Measurements from ENCODE around the gene ACVR2A.

The ACVR2A gene

DNA sequence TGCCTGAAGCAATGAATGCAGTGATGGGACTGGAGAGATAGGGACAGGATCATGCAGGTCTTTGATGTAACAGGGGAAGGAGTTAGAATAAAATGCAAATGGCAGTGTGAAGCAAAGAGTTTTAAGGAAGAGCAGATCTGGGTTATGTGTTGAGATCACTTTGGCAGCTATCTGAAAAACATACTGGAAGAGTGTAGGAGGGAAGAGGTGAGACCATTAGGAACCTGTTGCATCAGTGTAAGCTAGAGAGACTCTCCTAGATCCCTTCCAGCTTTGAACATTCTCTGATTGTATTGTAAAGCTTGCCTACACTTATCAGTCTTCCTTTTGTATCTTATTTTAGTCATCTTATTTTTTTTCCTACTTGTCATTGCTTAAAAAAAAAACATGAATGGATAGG, 10.5 kb downstream of the ACVR2A start:
- no peak for DNase-seq (ENCODE audit: low read depth in 2 of 2)

DNA sequence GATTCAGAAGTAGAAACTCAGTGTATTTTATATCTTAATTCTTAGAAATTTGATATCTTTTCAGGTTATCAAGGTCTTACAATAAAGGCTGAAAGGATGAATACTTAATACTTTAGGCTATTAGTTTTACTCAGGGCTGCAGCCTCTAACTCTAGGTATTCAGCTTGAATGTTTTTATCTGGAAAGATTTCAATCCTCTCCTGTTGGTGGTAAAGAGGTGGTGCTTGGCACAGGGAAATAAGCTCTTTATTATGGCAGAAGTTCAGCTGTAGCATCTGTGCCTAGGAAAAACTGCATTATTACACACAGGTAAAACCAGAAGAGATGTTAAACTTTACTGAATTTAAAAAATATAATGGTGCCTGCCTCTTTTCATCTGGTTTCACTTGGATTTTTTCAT, 11.1 kb downstream of the ACVR2A start:
- DNase-seq (ENCODE audit: low read depth in 2 of 2), result no peak

DNA sequence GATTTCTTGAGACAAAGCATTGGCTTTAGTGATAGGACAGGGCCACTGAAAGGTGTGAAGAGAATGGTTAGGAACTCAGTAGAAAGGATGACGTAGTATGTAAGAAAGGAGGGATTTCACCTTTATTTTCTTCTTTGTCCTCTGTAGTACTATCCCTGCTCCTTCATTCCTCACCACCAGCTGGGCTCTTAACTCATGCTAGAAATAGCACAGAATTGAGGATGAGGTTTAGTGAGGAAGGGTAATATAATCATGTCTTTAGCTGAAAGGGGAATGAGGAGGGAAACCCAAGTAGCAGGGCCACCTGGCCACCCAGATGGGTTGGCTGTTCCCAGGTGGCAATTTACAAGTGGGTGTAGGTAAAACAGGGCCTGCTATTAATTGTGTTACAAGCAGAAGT, 15.2 kb downstream of the ACVR2A start:
- DNase-seq (ENCODE audit: low read depth in 2 of 2), result no peak

DNA sequence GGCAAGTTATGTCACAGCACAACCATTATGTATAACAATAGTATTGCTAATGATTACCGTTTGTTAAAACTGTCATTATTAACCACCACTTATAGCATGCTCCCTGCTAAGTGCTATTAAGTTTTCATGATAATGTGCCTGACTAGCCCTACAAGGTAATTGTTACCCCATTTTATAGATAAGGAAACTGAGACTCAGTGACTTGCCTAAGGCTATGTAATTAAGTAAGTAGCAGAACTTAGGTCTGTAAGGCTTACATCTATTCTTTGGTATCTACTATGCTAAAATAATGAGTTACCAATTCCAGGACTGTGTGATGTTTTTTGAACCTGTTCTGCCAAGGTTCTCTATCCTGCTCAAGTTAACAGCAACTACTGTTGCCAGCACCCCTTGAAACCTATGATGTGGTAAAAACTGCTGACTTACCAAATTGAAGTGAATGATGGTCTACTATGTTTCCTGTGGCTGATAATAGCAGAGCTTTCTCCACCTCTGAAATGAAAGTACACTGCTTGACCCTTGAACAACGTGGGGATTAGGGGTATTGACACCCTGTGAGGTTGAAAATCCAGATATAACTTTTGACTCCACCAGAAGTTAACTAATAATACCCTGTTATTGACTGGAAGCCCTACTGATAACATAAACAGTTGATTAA, 18.2 kb downstream of the ACVR2A start:
- no peak for DNase-seq (ENCODE audit: low read depth in 2 of 2)

DNA sequence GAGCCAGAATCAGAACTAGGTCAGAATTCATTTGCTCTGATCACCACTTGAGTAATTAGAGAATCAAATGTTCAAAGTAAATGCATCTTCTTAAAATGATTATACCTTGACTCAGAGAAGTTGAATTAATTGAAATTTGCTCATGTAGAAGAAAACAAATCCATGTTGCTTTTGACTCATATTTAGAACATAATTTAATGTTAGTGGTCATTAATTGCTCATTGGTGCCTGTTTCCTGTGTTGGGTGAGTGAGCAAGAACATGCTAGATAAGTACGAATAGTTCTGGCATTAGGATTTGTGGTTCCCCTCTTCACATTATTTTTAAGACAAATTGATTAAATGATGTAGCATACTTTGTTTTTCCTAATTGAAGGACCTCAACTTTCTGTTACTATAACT, 19.0 kb downstream of the ACVR2A start:
- DNase-seq (ENCODE audit: low read depth in 2 of 2), result no peak

DNA sequence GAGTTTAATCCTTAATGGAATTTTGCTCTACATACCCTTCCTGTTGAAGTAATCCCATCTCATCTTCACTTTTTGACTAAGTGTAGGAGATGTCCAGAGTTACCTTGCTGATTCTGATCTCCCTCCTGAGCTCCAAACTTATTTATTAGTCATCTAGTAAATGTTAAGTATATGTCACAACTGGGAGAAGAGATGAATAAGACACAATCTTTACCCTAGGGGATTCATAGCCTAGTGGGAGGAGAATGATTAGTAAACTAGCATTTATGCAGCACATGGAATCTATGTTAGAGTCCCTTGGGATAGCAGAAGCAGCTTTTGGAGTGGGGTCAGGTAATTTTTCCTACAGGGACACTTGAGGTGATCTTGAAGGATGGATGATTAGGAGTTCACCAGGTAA, 20.7 kb downstream of the ACVR2A start:
- DNase-seq (ENCODE audit: low read depth in 2 of 2), result no peak

DNA sequence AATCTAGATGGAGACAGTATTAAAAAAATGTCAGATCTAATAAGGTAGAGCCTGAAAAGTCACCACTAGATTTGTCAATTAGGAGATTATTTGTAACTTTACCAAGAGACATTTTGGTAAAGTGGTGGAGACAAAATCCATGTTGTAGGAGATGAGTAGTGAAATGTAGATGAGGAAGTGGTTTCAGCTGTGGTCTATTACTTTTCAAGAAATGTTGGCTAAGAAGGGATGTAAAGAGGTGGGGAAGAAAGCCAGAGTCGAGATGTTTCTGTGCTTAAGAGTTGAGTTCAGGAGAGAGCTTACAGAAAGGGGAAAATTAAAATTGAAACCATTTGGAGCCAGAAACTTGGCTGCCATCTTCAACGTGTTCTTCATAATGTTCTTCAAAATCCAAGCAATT, 22.2 kb downstream of the ACVR2A start:
- DNase-seq (ENCODE audit: low read depth in 2 of 2), result no peak

DNA sequence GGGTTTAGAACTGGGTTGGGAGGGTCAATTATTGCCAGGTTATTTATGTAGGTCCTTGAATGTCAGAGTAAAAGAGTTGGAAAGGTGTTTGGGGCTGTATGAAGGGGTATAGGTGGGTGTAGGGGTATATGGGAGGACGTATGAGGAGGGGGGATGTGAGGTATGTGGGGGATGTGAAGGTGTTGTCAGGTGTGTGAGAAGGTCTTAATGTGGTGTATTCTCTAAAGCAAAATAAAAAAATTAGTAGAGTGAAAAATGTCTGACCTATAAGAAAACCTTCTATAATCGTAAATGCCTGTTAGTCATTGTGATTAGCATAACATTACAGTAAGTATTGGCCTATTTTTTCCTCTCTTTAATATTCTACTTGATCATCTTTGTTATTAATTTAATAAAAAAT, 25.1 kb downstream of the ACVR2A start:
- no peak for DNase-seq (ENCODE audit: low read depth in 2 of 2)

DNA sequence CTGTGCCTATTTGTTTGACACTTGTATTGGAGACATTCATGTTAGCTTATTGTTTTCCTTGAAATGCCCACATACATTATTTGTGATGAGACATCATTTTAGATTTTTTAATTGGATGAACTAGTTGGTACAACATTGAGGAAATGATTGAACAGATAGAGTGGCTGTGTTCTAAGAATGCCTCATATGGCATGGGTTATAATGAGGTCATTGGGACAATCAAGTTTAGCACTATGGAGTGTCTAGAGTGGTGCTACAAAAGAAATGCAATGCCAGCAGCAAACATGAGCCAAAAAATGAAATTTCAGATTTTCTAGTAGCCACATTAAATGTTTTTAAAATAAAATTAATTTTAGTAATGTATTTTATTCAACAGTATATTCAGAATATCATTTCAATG, 28.1 kb downstream of the ACVR2A start:
- DNase-seq (ENCODE audit: low read depth in 2 of 2), result no peak

DNA sequence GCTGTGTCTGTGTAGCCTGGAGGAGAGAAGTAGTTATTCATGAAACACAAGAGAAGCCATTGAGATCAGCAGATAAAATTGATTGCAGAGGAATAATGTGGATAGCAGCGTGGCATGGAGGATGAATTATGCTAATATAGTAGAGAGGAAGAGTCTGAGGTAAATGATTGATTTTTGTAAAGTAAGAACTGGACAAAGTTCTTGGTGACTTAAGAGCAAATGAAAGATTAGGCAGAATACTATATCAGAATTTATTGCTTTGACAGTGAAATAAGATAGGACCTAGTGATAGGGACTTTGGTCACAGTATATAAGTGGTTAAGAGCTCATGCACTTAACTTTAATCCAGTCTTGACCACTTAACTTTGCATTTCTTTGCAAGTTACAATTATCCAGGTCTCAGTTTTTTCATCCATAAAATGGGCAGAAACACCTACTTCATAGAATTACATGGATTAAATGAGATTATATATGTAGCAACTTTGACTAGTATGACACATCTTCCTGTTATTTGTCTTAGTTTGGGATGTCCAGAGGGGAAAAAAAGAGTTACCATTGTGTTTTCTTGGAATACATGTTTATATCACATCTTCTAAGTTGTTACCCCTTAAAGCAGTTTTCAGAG, 29.1 kb downstream of the ACVR2A start:
- DNase-seq (ENCODE audit: low read depth in 2 of 2), result no peak

DNA sequence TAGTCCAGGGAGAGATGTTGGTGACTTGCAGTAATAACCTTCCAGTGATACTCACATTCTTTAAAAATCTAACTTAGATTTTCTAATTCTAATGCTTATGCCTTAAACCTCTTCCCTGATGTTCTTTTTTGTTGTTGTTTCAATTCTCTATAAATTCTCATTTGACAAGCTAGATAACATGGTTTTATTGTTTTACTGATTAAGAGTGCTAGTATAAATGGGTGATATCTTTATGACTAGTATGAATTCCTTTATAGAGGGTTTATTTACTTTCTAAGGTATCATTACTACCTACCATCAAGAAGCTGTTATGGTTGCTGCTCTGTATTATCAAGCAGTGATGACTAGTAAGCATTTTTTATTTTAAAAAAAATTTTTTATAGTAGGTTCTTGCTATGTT, 35.0 kb downstream of the ACVR2A start:
- DNase-seq (ENCODE audit: low read depth in 2 of 2), result no peak

DNA sequence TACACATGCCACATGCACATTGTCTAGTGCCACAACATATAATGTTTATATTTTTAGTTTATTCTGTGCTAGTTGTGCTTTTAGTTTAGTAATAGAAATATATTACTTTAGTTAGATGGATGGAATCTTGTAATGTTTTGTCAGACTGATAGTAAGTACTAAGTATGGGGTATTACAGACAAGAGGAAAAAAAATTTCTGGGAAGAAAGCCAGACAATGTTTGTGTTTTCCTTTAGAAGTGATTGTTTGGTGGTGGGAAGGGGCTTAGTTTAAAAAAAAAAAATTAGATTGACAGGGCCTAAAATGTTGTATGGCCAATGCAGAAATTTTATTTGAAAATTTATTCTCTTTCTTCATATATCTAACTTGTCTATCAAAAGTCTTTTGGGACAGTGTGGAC, 37.8 kb downstream of the ACVR2A start:
- no peak for DNase-seq (ENCODE audit: low read depth in 2 of 2)

DNA sequence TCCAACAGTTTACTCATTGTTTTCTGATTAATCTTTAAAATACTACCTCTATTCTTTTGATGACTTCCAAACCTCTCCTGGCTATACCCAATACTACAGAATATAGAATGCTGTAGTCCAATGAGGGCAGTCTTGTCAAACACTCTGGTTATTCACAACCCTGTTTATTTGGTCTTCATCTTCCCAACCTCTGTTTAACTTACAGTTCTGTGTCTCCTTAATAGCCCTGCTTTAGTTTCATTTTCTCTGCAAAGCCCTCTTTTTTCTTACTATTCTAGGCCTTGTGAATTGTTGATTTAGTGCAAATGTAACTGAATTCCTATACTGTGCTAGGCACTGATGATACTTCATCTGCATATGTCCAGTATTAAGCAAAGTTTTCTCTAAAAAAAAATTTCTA, 40.0 kb downstream of the ACVR2A start:
- no peak for DNase-seq (ENCODE audit: low read depth in 2 of 2)

DNA sequence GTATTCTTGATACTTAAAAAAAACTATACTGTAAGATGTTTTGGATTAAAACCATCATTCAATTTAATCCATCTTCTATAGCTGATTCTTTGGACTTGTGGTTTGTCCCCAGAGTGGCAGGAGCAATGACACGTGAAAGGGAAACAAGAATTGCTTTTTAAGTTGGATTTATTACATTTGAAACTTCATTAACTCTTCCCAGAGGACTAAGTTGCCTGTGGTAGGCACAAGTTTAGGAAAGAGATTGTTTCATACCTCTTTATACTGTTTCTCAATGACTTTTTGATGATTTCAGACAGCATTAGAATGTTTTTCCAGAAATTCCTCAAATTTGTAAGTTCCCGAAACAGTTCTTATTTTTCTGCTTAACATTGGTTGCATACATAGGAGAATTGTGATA, 41.3 kb downstream of the ACVR2A start:
- DNase-seq (ENCODE audit: low read depth in 2 of 2), result no peak

DNA sequence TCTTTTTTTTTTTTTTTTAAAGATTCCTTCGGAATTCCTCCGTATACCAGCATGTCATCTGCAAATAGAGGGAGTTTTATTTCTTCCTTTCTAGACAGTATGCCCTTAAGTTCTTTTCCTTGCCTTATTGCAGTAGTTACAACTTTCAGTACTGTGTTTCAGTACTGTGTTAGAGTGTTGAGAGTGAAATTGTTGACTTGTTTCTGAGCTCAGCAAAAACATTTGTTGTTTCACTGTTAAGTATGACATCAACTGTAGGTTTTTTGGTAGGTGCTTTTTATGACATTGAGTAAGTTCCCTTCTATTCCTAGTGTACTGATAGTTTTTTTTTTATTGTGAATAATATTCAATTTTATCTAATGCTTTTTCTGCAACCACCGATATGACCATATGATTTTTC, 43.9 kb downstream of the ACVR2A start:
- no peak for DNase-seq (ENCODE audit: low read depth in 2 of 2)

DNA sequence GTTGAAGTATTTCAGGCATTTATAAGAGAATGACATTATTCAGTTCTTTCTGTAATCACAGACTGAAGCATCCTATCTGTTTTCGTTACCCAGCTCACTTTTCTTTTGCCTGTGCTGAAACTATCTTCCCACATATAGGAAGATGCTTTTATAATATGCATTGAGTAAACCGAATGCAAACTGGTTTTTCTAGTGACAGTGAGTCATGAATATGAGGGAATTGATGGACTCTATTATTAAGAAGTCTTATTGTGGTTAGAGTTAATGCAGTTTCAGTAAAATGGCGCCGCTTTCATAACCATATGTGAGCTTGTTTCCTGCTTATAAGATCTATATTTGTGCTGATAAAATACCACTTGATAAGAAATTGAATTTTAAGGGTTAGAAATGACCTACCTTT, 59.2 kb downstream of the ACVR2A start:
- no peak for DNase-seq (ENCODE audit: low read depth in 2 of 2)

DNA sequence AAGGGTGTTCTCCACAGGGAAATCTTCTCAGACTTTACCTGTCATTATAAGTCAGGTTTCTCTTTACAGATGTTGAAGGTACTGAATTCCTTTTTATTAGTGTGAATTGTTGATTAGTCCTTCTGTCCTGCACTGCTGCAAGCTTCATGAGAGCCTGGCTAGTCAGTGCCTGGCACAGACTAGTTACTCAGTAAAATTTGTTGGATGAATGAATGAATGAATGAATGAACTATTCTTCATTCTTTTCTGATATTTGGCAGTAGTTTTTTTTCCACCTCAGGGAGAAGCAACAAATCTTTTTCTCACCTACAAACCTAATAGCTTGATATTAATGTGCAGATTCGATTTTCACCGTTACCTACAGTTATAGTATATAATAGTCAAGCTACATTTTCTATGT, 64.3 kb downstream of the ACVR2A start:
- no peak for DNase-seq (ENCODE audit: low read depth in 2 of 2)

DNA sequence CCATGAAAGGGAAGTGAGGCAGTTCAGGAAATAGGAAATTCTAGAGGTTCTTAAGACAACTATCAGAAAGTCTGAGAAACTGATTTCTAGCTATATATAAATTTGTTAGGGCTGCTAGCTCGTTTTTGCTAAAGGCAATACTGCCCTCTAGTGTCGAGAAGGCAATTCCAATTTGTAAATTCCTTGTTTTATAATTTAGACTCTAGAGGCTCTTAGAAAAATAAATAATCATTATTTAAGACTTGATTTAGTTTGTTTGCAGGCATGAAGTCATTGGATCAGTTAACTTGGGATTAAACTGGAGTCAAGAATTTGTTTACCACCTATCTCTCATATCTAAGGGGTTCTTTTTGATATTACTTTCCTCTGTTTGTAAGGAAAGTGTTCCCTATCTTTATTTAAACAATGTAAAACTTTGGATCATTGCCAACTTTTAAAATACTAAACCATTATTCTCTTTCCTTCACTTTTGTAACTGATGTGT, 66.2 kb downstream of the ACVR2A start:
- peak in 1 of 2 donors; percentile 42 for DNase-seq (ENCODE audit: low read depth in 2 of 2)

DNA sequence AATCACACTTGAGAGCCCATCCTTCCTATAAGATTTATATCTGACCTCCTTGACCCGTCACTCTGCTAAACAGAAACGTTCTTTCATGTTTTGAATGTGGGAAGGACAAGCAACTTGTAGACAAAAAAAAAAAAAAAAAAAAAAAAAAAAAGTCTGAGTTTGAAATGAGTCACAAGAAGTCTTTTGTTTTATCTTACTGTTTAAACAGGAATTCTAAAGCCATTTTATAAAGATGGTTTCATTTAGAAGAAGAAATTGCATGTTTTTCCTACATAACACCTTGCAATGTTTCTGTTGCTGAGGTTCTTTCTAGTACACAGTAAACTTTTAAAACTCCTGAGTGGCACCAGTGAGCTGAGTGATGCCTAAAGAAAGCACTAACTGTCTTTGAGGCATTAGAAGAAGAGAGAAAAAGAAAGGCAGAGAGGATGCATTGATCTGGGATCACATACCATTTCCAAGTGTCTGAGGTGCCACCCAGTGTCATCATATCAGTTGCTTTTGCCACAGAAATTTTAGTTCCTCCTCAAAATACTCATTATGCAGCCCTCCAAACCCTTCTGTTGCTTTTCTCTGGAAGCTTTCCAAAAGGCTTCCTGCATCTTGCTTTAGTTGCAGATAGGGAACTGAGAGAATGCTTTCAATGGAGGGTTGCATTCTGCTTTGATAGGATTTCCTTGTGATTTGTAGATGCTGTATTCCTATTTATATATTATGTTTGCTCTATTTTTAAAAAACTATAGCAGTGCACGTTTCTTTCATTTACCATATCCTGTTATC, 69.1 kb downstream of the ACVR2A start:
- DNase-seq (ENCODE audit: low read depth in 2 of 2), result no peak

DNA sequence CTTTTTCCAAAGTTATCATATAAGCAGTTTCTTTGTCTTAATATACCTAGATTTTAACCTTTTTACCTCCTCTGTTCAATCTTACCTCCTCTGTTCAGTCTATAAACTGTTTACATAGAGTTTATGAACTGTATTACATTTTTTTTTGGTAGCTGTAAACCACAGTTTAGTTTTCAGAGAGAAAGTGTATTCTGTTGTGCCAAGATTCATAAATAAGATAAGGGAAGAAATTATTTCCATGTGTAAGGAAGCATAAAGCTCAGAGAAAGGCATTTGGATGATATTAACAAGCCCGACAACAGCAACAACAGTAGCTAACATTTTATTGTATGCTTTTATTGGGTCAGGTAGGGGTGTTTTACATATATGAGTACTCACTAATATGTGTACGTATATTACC, 71.2 kb downstream of the ACVR2A start:
- no peak for DNase-seq (ENCODE audit: low read depth in 2 of 2)

DNA sequence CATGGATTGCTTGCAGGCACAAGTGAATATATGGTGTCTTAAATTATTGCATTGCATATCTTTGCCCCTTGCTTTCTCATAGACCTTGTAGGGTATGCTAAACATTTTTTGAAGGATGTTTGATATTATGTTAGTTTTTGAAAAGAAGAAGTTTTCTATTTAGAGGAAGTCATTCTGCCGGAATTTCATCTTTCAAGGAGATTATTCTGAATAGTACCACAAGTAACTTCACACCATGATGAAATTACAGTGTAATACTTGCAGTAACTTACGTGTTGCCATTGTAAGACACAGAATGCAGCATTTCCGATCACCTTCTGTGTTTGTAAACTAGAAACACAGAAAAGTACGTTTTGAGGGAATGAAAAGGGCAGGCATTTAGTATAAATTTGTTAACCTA, 71.9 kb downstream of the ACVR2A start:
- DNase-seq (ENCODE audit: low read depth in 2 of 2), result no peak

DNA sequence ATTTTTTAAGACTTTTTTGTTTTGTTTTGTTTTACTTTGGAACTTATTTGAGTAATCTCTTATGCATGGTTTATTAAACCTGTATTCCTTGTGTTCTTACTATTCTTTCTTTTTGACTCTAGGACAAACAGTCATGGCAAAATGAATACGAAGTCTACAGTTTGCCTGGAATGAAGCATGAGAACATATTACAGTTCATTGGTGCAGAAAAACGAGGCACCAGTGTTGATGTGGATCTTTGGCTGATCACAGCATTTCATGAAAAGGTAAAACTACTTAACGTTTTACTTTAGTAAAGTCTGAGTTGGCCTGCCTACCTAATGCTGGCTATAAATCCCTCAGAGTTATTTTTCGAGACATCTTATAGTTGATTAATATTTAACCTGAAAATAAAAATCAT, 72.3 kb downstream of the ACVR2A start:
- DNase-seq (ENCODE audit: low read depth in 2 of 2), result no peak

DNA sequence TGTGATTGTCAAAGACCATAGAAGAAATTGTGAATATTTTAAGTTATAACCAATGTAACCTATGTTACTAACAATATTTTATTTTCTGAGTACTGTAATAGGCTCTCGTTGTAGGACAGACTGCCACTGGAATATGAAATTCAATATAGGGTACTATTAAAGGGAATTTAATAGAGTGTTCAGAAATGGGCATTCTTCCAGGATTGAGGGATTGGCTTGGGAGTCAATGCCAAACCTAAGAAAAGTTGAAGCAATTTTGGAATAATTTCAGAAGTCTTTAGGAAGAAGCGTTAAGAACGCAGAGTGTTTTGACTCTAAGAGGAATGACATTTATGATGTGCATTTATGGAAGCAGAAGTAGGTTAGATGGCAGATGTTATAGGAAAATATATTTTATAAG, 79.0 kb downstream of the ACVR2A start:
- DNase-seq (ENCODE audit: low read depth in 2 of 2), result no peak

All from activated CD4-positive, alpha-beta T cell treated with anti-CD3 and anti-CD28 coated beads for 24 hours (primary cell).